GM18505 (cell line): Measurements from ENCODE around the gene NPAS4.
"Not testable (repeated sequence)": the region's sequence is repeated elsewhere in the genome, so short reads cannot be mapped to it uniquely, and the experiment has no call there.

Experiments used
- ATAC-seq: cut with Tn5 transposase; IDR thresholded peaks from one replicate; pipeline ENCODE4 v1.9.1; 2021; ENCODE audit not compliant: unreplicated experiment
- POLR2A ChIP-seq: IDR thresholded peaks from 4 replicates; pipeline ENCODE4 v1.6.1; 2011; ENCODE audit warnings: borderline replicate concordance; ENCODE audit not compliant: insufficient read depth, insufficient read length; ENCODE audit errors: extremely low read depth

Gene NPAS4

DNA sequence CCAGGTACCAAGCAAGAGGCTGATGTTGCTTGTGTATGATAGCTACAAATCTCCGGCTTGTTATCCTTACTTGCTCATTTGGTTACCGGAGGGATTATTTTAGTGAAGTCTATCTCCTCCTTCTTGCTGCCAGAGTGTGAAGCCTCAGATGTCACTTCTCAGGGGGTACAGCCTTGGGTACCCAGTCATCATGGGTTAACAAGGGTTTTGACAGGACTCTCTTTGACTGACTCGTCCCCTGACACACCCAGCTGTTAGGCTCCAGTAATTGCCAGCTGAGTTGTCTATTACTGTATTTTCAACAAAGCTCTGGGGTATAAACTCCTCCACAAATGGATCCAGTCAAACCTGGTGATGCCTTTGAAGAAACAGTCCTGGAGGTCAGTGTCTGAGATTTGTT, 34.0 kb downstream of the NPAS4 start:
- TF ChIP-seq POLR2A = no peak
- ATAC-seq = no peak

DNA sequence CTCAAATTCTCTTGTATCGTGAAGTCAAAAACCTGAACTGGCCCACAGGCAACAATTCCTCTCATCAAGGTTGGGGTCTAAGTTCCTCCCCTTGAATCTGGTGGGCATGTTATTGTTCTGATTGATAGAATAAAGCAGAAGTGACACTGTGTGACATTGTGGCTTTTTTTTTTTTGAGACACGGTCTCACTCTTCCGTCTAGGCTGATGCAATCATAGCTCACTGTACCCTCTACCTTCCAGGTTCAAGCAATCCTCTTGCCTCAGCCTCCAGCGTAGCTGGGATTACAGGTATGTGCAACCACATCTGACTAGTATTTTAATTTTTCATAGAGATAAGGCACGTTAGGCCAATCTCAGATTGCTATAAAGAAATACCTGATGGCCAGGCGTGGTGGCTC, 37.0 kb downstream of the NPAS4 start:
- ATAC-seq = no peak
- TF ChIP-seq POLR2A = no peak

DNA sequence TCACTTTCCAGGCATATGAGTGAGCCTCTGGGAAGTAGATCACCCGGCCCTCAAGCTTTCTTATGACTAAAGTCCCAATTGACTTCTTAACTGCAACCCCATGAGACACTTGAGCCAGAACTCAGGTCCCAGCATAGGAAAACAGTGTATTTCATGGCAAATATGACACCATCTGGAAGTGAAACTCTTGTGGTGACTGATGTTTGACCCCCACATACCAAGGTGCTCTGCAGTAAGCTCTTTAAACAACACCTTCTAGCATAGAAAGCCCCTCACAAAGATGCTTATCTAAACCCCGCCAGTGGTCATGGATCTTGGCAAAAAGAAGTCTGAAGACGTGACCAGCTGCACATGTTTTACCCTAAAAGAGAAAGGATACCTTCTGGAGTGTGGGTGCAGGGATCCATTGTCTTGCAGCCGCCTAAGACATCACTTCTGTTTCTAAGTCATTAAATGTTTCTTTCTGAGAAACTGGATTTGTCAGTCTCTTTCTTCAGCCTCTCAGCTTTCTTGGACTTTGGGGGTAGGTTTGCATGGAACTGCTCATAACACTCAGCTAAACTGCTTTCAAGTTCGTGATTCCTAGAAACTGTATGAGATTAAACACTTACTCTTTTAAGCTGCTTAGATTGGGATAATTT, 38.4 kb downstream of the NPAS4 start:
- TF ChIP-seq POLR2A = no peak
- ATAC-seq = no peak

DNA sequence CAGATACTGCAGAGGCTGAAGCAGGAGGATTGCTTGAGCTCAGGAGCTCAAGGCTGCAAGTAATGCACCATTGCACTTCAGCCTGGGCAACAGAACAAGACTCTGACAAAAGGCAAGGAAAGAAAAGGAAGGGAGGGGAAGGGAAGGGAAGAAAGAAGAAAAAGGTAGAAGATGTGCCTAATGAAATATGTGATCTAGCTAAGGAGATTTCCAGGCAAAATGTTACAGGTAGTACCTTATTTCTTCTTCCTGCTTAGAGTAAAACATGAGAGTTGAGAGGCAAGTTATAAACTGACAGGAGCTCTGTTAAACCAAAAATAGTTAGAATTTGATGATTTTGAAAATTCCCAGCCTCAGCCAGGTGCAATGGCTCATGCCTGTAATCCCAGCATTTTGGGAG, 41.2 kb downstream of the NPAS4 start:
- TF ChIP-seq POLR2A = no peak
- no peak for ATAC-seq

DNA sequence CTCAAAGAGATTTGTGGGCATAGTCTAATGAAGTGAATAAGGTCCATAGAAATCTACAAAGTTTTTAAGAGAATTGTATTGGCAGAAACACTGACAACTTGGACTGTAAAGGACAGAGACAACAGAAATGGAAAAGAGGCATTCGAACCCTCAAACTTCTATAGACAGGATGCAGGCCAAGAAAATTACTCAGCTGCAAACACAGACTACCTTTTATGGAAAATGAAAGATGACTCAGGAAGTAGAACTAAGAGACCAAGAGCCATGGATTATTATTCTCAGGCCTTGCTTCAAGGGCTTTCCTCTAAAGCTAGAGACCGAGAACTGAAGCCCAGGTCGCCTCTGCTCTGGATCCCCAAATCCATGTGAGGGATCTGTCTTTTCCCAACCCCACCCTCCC, 42.1 kb downstream of the NPAS4 start:
- no peak for ATAC-seq
- no peak for TF ChIP-seq POLR2A

DNA sequence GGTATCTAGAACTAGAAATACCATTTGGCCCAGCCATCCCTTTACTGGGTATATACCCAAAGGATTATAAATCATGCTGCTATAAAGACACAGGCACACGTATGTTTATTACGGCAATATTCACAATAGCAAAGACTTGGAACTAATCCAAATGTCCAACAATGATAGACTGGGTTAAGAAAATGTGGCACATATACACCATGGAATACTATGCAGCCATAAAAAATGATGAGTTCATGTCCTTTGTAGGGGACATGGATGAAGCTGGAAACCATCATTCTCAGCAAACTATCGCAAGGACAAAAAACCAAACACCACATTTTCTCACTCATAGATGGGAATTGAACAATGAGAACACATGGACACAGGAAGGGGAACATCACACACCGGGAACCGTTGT, 43.3 kb downstream of the NPAS4 start:
- ATAC-seq = not testable (repeated sequence)

DNA sequence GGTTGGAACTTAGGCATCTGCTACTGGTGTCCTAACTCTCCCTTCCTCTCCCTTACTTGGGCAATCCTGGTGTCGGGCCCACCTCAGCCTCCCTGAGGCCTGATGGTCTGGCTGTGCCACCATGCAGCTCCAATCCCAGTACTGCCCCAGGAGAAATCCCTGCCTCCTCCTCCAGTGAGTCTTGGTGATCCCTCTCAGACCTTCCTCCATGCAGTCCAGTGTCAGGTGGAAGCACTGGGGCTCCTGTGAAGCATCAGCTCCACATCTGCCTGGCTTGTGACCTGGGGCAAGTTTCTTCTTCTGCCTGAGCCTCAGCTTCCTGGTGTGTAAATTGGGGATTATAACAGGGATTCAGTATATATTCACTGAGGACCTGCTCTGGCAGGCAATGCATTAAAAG, 44.1 kb downstream of the NPAS4 start:
- TF ChIP-seq POLR2A = no peak
- no peak for ATAC-seq

DNA sequence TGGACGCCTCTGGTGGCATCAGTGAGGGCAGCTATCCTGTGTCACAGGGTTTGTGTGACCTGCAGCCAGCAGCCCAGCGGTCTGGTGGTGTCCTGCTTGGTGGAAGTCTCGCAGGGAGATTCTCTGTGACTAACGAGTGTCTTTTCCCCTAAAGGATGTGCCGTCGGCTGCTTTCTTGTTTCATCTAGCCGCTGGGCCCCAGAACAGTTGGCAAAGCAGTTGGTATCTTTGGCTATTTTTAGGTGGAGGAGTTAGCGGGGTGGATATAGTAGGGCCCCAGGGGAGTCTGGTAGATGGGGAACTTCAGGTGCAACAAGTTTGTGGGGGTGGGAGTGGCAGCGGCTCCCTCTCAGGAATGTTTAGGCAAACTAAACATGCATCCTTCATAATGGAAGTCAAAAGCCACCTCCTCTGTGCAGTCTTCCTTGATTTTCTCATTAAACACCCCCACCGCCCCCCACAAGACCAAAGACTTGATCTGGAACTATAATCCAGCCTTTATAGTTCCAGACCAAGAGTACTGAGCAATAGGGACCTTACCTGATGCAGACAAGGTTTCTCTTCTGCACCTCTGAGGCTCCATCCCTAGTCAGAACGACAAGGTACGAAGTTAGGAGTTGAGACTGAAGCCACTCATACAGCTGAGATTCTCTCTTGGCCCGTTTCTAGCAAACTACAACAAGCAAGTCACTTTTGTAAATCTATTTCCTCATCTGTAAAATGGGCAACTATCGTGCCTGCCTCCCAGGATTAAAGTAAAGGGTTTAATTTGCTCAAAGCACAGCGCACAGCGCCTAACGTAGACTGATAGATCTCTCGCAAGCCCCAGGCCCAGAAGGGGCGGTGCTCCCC, 44.8 kb downstream of the NPAS4 start:
- ATAC-seq = no peak
- no peak for TF ChIP-seq POLR2A

DNA sequence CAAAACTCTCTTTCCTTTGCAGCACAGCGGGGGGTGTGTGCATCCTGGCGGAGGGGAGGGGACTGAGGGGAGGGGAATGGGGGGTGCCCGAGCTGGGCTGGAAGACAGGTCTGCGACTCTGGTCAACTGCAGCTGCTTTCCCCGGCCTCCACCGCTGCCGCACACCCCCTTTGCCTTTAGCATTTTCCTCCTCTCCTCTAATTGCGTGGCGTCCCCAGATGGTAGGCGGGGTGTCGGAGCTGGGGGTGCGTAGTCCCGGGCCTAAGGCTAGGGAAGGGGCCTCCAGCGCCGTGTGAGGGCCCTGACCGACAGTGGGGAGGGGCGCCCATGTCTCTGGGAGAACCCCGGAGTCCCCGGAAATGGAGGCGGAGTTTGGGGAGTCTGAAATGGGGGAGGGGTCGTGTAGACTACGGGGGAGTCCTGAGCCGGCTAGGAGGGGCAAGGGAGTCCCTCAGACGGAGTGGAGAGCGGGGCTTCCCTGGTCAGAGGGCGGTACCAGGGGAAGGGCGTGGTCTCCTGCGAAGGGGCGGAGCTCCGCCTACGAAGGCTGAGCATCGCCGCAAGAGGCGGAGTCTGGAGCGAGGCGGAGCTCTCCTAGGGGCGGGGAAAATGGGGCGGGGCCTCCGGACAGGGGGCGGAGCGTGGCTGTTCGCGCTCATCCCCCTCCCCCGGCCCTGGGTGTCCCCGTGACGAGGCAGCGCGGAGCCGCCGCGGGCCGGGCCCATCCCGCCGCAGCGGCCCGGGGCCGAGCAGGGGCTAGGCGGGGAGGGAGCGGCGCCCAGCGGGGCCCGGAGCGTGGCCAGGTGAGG, 45.6 kb downstream of the NPAS4 start, which contains the start of gene PELI3:
PELI3 (plus strand) TSS at position 681 of the 809 bp plus-strand sequence. CDS start 1,224 bp downstream, outside the sequence.
- TF ChIP-seq POLR2A = peak; percentile 20

DNA sequence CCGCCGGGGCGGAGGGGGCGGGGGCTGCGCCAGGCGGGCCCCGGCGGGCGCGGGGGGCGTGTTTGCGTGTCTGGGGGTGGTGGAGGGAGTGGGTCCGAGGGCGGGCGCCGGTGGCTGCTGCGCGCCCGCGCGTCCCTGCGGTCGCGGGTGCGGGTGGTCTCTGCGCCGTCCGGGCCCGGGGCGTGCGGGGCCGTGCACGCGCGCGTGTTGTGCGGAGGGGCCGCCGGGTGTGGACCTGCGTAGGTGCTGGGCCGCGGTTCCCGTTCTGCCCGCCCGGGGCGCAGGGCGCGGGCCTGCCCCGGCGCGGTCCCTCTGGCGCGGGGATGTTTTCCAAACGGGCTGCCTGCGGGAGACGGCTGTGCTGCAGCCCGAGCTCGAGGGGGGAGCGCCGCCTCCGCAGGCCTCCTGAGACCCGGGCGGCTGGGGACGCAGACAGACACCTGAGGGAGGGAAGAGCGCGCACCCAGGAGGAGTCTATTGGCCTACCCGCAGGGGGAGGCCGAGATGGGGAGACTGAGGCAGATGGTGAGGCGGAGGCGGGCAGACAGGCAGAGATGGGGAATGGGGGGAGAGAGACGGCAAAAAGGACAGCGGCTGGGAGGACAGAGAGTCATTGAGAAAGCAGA, 46.3 kb downstream of the NPAS4 start:
- no peak for TF ChIP-seq POLR2A
- peak; percentile 31 for ATAC-seq

More for the DNA sequence above, 45.6 kb downstream of the NPAS4 start, which contains the start of gene PELI3:
- ATAC-seq = peak; percentile 77

DNA sequence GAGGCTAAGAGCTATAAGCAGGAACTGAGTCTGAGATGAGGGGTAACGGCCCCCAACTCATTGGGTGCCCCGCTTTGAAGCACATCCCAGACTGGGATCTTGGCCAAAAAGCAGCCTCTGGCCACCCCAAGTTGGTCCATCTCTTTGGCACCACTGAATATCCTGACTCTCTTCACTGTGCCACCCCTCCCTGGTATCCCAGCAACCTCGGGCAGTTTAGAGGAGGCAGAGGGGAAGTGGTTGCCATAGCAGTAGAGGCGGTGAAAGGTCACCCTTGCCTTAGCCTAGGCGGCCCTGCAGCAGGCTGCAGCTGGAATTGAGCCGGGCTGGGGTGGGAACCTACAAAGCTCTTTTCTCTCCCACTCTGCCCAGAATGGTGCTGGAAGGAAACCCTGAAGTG, 46.9 kb downstream of the NPAS4 start:
- ATAC-seq = no peak
- TF ChIP-seq POLR2A = no peak

DNA sequence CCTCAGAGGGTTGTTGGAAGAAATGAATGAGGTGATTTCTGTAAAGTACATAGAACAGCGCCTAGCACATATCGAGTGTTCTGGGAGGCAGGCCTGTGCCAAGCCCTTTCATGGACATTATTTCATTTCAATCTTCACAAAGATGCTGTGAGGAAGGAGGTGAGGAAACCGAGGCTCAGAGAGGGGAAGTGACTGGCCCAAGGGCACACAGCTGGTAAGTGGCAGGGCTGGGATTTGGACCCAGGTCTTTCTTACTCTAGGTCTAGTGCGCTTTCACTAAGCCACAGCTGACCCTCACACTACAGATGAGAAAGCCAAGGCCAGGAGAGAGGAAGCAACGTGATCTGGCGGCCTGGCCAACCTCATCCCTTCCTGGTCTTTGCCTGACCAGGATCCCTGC, 47.9 kb downstream of the NPAS4 start:
- no peak for TF ChIP-seq POLR2A
- no peak for ATAC-seq

DNA sequence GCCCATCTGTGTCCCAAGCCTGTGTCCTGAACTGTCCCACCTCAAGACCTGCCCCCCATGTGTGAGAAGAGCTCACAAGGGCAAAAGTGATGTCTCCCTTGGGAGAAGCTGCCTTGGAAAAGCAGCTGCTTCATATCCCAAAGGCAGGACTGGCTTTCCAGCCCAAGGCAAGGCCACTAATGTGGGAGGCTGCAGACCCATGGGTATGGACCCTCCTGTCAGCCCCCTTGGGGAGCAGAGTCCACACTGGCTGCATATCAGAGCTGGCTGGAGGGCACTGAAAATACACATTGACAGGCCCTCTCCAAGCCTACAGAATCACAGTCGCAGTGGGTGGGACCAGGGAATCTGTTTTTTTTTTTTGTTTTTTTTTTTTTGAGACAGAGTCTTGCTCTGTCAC, 48.6 kb downstream of the NPAS4 start:
- no peak for TF ChIP-seq POLR2A
- ATAC-seq = no peak

DNA sequence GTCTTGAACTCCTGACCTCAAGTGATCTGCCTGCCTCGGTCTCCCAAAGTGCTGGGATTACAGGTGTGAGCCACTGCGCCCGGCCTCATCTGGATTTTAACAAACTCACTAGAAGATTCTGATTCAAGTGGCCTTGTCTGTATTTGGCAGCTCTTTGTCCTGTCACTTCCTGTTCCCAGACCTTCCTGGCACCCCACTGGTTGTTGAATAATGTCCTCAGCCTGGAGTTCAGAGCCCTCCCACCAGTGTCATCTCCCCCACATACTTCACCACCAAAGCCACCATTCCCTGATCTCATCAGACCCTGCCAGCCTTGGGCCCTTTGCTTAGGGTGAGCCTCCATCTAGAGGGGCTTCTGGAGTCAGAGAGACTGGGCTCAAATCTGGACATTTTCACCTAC, 49.2 kb downstream of the NPAS4 start:
- ATAC-seq = no peak
- TF ChIP-seq POLR2A = no peak

DNA sequence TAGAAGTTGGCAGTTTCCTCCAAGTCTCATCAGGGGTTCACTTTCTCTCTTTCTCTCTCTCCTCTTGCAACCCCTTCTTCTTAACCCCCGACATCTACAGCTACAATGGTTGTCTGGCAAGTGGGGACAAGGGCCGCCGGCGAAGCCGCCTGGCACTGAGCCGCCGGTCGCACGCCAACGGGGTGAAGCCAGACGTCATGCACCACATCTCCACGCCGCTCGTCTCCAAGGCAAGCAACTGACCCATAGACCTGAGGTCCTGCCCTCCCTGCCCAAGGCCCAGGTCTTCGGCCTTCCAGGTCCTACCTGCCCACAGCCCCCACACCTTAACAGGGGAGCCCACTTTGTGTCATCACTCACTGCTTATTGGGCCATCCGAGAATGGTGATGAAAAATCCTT, 50.3 kb downstream of the NPAS4 start:
- no peak for TF ChIP-seq POLR2A
- no peak for ATAC-seq
